ENCODE data around the gene HTR2A.
A peak's percentile ranks its signal among the peaks of the same experiment; 100 is the strongest.

The HTR2A gene

GRCh38 chr13:46858776-46859175 lies 38.1 kb downstream of the HTR2A start:
- TF ChIP-seq CTCF (IDR thresholded peaks at IDR 0.05; ENCODE audit: extremely low read depth, missing control alignments), result no peak
- no peak for DNase-seq (ENCODE audit: low spot score)

DNA sequence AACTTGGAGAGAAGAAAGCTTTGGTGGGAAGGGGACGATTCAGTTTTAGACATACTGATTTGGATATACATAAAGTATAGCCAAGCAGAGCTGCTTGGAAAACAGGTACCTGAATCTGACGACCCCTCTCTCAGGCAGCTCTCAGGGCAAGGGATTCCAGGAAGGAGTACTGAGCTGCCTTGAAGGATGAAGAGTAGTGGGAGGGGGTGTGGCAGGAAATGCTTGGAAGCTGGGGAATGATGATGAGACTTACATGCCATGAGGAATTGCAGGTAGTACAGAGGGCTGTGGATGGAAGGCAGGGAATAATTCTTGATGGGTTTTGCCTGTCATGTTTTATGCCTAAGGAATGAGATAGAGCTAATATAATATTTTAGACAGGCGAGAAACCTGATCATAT lies 38.7 kb downstream of the HTR2A start:
- no peak for DNase-seq (ENCODE audit: low spot score)
- TF ChIP-seq CTCF (IDR thresholded peaks at IDR 0.05; ENCODE audit: extremely low read depth, missing control alignments), result no peak

- DNase-seq (ENCODE audit: low spot score), result no peak
- TF ChIP-seq CTCF (IDR thresholded peaks at IDR 0.05; ENCODE audit: extremely low read depth, missing control alignments), result no peak
Observed at GRCh38 chr13:46855664-46856063, 41.2 kb downstream of the HTR2A start.

DNA sequence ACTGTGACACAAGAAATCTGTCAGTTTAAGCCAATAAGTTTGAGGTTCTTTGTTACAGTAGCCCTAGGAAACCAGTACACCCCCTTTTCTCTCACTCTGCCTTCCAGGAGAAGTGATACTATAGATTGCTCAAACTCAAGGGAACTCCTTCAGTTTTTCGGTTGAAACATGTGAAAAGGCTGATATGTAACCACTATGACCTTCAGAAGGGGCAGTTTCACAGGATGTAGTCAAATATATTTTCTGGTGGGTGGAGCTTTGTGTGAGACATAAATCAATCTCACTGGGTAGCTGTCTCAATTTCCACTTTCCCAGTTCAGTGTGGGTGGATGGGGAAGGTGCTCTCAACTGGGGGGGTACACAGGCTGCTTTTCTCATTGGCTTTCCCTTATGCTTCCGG lies 41.7 kb downstream of the HTR2A start:
- TF ChIP-seq CTCF (IDR thresholded peaks at IDR 0.05; ENCODE audit: extremely low read depth, missing control alignments), result no peak
- peak; percentile 22 for DNase-seq (ENCODE audit: low spot score)

GRCh38 chr13:46852168-46852567 lies 44.7 kb downstream of the HTR2A start:
- no peak for DNase-seq (ENCODE audit: low spot score)
- TF ChIP-seq CTCF (IDR thresholded peaks at IDR 0.05; ENCODE audit: extremely low read depth, missing control alignments), result no peak

DNA sequence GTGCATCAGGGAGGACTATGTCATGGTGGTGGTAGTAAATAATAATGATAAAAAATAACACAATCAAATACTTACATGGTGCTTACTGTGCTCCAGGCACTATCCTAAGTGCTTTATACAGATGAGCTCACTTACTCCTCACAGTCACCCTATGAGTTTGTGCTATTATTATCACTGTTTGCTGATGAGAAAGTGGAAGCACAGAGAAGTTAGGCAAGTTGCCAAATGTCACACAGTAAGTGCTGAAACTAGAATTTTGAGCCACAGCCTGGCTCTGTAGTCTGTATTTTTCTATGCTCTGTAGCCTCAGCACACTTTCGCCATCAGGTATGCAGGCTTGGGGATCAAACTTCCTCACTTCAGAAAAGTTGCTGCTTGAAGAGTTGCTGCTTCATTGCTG lies 46.6 kb downstream of the HTR2A start:
- no peak for DNase-seq (ENCODE audit: low spot score)
- TF ChIP-seq CTCF (IDR thresholded peaks at IDR 0.05; ENCODE audit: extremely low read depth, missing control alignments), result no peak

GRCh38 chr13:46846726-46847125 lies 50.1 kb downstream of the HTR2A start:
- no peak for DNase-seq (ENCODE audit: low spot score)
- no peak for TF ChIP-seq CTCF (IDR thresholded peaks at IDR 0.05; ENCODE audit: extremely low read depth, missing control alignments)
